GM15510 (cell line): Measurements from ENCODE around the gene EFS.

Source experiments
- POLR2A ChIP-seq: IDR thresholded peaks from 3 replicates; pipeline ENCODE4 v1.6.1; 2011; ENCODE audit warnings: borderline replicate concordance; ENCODE audit not compliant: insufficient read length; ENCODE audit errors: extremely low read depth

The EFS gene

GRCh38 chr14:23375527-23376251 lies 10.7 kb upstream of the EFS start:
- TF ChIP-seq POLR2A: no peak

DNA sequence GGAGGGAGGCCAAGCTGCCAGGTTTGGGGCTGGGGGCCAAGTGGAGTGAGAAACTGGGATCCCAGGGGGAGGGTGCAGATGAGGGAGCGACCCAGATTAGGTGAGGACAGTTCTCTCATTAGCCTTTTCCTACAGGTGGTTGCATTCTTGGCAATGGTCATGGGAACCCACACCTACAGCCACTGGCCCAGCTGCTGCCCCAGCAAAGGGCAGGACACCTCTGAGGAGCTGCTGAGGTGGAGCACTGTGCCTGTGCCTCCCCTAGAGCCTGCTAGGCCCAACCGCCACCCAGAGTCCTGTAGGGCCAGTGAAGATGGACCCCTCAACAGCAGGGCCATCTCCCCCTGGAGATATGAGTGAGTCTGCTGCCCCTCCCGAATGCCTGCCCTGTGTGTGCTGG lies 8.1 kb upstream of the EFS start:
- no peak for TF ChIP-seq POLR2A

DNA sequence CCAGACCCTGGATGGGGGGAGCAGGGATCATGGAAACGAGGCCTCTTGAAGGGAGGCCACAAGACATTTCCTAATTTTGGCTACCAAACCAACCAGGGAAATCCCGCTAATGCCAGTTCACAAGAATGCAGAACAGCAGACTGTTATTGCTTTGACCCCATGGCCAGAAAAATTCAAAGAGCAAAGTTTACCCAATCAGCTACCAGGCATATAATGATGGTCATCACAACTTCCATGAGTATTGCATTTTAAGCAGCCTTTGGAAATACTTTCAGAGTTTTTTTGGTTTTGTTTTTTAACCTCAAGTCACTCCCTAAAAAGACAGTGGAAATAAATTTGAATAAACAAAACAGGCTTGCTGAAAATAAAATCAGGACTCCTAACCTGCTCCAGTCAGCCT lies 7.5 kb upstream of the EFS start, which contains the start of gene IL25:
IL25 (plus strand) TSS at position 301 of the 400 bp plus-strand sequence.
- no peak for TF ChIP-seq POLR2A

DNA sequence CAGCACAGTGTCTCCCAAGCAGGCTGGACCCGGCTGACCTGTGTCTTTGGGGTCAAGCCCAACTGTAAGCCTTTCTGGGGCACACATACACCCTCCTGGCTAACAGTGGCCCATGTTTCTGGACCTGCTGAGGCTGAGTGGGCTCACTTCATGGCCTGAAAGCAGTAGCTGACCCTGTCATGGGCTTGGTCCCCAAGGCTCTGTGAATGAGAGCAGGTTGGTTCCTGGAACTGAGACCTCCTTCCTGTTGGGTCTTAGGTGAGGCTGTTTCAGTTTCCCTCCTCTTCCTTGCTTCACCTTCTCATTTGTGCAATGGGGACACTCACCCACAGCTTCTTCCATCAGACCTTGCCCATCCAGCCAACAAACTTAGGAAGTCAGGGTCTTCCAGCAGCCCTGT lies 6.9 kb upstream of the EFS start:
- no peak for TF ChIP-seq POLR2A

GRCh38 chr14:23370221-23370620 lies 5.2 kb upstream of the EFS start:
- TF ChIP-seq POLR2A: no peak

GRCh38 chr14:23366426-23366921 lies 1.5 kb upstream of the EFS start:
- TF ChIP-seq POLR2A: no peak

GRCh38 chr14:23365732-23366425 lies 907 bp upstream of the EFS start:
- no peak for TF ChIP-seq POLR2A

DNA sequence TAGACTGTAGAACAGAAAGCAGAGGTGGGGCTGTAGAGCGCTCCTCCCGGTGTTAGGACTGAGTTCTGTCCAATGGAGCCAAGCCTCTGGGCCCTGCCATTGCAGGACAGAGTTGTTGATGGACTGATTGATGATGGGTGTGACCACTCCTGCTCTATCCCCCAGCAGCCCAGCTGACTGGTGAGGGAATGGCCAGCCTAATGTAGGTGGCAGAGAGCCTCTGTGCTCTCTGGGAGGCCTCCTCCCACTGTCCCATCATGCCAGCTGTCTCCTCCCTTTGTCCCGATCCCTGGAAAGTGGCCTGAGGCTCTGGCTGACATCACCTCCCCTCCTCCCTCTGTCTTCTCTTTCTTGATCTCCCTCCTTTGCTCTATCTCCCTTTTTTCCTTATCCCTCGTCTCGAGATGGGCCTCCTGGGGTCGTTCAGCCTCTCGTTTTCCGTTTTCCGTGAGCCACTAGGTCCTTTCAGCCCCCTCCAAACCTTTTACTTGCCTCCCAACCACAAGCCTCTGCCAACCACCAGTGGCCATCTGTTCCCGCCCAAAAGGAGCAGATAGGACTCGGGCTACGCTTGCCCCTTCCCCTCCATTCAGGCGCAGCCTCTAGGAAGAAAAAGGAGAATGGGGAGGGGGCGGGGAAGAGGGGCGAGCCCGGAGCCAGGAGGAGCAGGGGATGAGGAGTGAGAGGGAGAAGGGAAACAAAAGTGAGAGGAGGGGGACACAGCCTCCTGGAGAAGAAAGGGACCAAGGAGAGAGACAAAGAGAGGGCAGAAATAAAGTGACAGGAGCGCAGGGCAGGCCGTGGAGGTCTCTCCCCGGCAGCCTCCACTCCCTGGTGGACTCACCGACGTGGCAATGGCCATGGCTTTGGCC lies 572 bp downstream of the EFS start:
- TF ChIP-seq POLR2A: no peak

DNA sequence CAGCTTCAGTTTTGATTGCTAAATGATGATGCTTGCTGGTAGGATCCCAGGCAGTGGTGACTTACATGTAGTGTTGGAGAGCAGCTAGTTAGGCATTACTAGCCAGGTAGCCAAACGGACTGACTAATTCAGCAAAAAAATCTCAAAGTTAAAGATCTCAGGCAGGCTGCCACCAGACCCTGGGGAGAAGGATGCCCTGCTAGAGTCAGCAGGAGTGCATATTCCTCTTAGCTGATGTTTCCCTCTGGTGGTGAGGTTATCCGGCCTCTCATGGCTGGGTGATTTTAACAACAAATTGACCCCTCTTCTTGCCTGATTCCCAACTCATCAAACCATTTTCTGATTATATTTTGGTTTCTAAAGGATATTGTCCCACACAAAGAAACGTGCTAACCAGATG lies 2.8 kb downstream of the EFS start:
- TF ChIP-seq POLR2A: no peak

DNA sequence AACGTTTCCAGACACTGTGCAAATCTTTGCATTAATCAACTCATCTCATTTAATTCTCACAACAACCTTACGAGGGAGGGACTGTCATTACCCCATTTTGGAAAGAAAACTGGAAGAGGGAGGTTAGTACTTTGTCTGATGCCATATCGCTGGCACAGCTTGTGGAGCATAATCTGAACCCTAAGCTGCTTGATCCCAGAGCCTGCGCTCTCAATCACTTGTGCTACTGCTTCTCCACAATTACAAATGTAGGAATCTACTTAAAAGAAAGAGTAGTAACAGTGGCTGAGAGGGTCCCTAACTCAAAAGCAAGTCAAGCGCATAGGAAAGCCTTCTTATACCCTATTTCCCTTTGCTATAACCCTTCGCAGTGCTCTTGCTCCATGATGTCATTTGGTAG lies 3.2 kb downstream of the EFS start:
- no peak for TF ChIP-seq POLR2A

DNA sequence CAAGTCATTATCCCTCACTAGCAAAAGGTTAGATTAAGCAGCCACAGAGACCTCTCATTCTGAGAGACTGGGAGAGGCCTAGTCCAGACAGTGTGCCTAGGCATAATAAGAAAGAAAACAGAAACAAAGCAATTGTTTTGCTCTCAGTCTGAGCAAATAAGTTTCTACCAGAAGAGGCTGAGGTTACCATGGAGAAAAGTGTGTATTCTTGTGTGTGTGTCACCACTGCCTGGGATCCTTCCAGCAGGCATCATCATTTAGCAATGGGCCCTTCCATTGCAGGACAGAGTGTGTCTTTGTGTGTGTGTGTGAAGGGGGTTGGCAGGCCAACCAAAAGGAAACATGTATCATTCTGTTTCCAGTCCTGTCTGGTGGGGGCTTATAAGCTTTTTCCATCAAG lies 3.7 kb downstream of the EFS start:
- TF ChIP-seq POLR2A: no peak

- no peak for TF ChIP-seq POLR2A
Measured at GRCh38 chr14:23360496-23360895, 4.5 kb downstream of the EFS start.

DNA sequence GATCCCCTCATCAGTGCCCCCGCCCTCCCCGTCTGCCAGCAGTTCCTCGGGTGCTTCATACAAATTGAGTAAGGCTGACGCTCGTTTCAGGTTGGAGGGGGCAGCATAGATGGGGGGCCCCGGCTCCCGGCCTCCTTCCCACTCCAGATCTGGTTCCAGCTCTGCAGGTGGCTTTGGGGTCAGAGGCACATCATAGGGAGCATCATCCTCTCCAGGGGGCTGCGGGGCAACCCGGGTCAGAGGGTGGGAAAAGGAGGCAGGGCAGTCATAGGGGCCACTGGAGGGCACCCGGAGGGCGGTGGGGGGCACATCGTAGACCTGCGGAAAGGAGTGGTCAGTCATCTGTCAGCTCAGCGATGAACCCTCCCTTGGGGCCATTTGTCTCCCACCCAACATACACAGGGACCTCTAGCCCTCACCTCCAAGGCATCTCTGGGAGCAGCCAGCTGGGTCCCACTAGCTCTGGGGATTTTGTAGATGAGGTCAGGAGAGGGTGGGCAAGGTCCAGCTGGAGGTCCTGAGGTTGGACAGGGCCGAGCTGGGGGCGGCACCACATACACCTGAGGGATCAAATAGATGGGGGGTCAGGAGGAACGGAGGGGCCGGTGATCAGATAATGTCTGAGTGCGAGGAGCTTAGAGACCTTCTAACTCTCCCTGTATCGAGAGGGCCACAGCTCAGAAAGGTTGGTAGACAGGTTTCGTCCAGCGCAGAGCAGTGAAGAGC lies 5.1 kb downstream of the EFS start:
- no peak for TF ChIP-seq POLR2A

- TF ChIP-seq POLR2A: no peak
Measured at GRCh38 chr14:23359167-23359626, 5.8 kb downstream of the EFS start.
